GM18498 (cell line): ENCODE results near the gene A1CF.
"Not testable (repeated sequence)": the region's sequence is repeated elsewhere in the genome, so short reads cannot be mapped to it uniquely, and the experiment has no call there.

Source experiments
- ATAC-seq: cut with Tn5 transposase; IDR thresholded peaks from one replicate; pipeline ENCODE4 v1.9.1; 2021; ENCODE audit warnings: mild to moderate bottlenecking, moderate library complexity; ENCODE audit not compliant: unreplicated experiment

The A1CF gene

GRCh38 chr10:50885097-50885859 lies at the start of gene A1CF:
Gene A1CF, minus strand, starts transcription at chr10:50885627. Its CDS starts 25,687 bp downstream, at chr10:50859940.
- ATAC-seq, result no peak

GRCh38 chr10:50931948-50932431 lies 46.6 kb upstream of the A1CF start:
- ATAC-seq, result no peak

GRCh38 chr10:50929670-50930069 lies 44.2 kb upstream of the A1CF start:
- ATAC-seq, result no peak

- ATAC-seq, result no peak
Observed at GRCh38 chr10:50928190-50928552, 42.7 kb upstream of the A1CF start.

- ATAC-seq, result no peak
Observed at GRCh38 chr10:50927522-50928189, 42.2 kb upstream of the A1CF start.

- not testable (repeated sequence) for ATAC-seq
Observed at GRCh38 chr10:50923471-50923870, 38.0 kb upstream of the A1CF start.

- ATAC-seq, result no peak
Observed at GRCh38 chr10:50919010-50919409, 33.6 kb upstream of the A1CF start.

GRCh38 chr10:50918529-50918928 lies 33.1 kb upstream of the A1CF start:
- ATAC-seq, result no peak

GRCh38 chr10:50917486-50917885 lies 32.1 kb upstream of the A1CF start:
- ATAC-seq, result no peak

- no peak for ATAC-seq
Observed at GRCh38 chr10:50909334-50910014, 24.0 kb upstream of the A1CF start.

- ATAC-seq, result no peak
Observed at GRCh38 chr10:50908366-50908765, 22.9 kb upstream of the A1CF start.

GRCh38 chr10:50905797-50906196 lies 20.4 kb upstream of the A1CF start:
- not testable (repeated sequence) for ATAC-seq

GRCh38 chr10:50896721-50897120 lies 11.3 kb upstream of the A1CF start:
- ATAC-seq, result no peak

GRCh38 chr10:50894312-50894711 lies 8.9 kb upstream of the A1CF start:
- no peak for ATAC-seq

- ATAC-seq, result no peak
Observed at GRCh38 chr10:50892467-50892866, 7.0 kb upstream of the A1CF start.

GRCh38 chr10:50884302-50884701 lies 1.1 kb downstream of the A1CF start:
- no peak for ATAC-seq

GRCh38 chr10:50883629-50884028 lies 1.8 kb downstream of the A1CF start:
- no peak for ATAC-seq

GRCh38 chr10:50882540-50882983 lies 2.9 kb downstream of the A1CF start:
- no peak for ATAC-seq

- ATAC-seq, result not testable (repeated sequence)
Observed at GRCh38 chr10:50881046-50881445, 4.4 kb downstream of the A1CF start.

GRCh38 chr10:50876429-50876828 lies 9.0 kb downstream of the A1CF start:
- ATAC-seq, result no peak

- no peak for ATAC-seq
Observed at GRCh38 chr10:50874723-50875122, 10.7 kb downstream of the A1CF start.

GRCh38 chr10:50866317-50866716 lies 19.1 kb downstream of the A1CF start:
- ATAC-seq, result no peak
